ENCODE data around the gene GABBR2.

GRCh38 chr9:98290411-98290810 is 418.3 kb downstream of the GABBR2 start:
- TF ChIP-seq, protein P1, sequence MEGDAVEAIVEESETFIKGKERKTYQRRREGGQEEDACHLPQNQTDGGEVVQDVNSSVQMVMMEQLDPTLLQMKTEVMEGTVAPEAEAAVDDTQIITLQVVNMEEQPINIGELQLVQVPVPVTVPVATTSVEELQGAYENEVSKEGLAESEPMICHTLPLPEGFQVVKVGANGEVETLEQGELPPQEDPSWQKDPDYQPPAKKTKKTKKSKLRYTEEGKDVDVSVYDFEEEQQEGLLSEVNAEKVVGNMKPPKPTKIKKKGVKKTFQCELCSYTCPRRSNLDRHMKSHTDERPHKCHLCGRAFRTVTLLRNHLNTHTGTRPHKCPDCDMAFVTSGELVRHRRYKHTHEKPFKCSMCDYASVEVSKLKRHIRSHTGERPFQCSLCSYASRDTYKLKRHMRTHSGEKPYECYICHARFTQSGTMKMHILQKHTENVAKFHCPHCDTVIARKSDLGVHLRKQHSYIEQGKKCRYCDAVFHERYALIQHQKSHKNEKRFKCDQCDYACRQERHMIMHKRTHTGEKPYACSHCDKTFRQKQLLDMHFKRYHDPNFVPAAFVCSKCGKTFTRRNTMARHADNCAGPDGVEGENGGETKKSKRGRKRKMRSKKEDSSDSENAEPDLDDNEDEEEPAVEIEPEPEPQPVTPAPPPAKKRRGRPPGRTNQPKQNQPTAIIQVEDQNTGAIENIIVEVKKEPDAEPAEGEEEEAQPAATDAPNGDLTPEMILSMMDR (IDR thresholded peaks at IDR 0.05): no peak
- TF ChIP-seq POLR2A (IDR thresholded peaks at IDR 0.05): no peak

Measured in adrenal gland (tissue), 5 donors.